B cell (primary cell): ENCODE measurements around the gene C16orf92. TPM values are rescaled to one million over a fixed set of nuclear protein-coding genes. Genes with fewer than 3 reads are reported as not detected.

Experiments used
- ATAC-seq: fragments of 200-7000 bp; cut with Tn5 transposase; one replicate; pipeline ENCODE4 v1.10.0; 2021; ENCODE audit warnings: low read depth, mild to moderate bottlenecking, moderate number of reproducible peaks, moderate library complexity
- CTCF ChIA-PET: fragments of 350-600 bp; sonication (Branson Sonifier 250); formaldehyde crosslinking; loops from one replicate; lab custom pipeline; 2021; ENCODE audit warnings: antibody characterized with exemption, inconsistent platforms; lab: Charles Lee
- POLR2A ChIA-PET: fragments of 350-600 bp; sonication (Branson Sonifier 250); formaldehyde crosslinking; loops from one replicate; lab custom pipeline; 2021; ENCODE audit warnings: antibody characterized with exemption; lab: Charles Lee
- DNase-seq: peaks from one replicate; pipeline ENCODE4 v3.0.0; 2013
- H2AFZ ChIP-seq: 2 replicates; pipeline ENCODE4 v1.6.1; 2012; ENCODE audit warnings: mild to moderate bottlenecking, low read depth, low read length; ENCODE audit not compliant: insufficient read depth, poor library complexity, severe bottlenecking
- H3K27ac ChIP-seq, 2 donors: 1 replicate in 1 of 2; 2 replicates in 1 of 2; pipeline ENCODE4 v1.5.1; 2012 to 2013; ENCODE audit warnings: low read length in 2 of 2, mild to moderate bottlenecking in 2 of 2, moderate library complexity in 1 of 2
- H3K27me3 ChIP-seq, 4 experiments: fragments of 200-600 bp in 1 of 4; sonication (generic) in 1 of 4; replicated peaks in 1 of 4; 1 replicate in 2 of 4; 2 replicates in 2 of 4; pipeline versions ENCODE4 v1.6.1 to v1.7.0; 2013 to 2016; ENCODE audit warnings: low read length in 3 of 4, mild to moderate bottlenecking in 2 of 4, mixed read lengths in 1 of 4, moderate library complexity in 1 of 4; ENCODE audit not compliant: insufficient read depth in 4 of 4, control insufficient read depth in 3 of 4; ENCODE audit errors: control extremely low read depth in 1 of 4
- H3K36me3 ChIP-seq, 2 experiments: replicated peaks in 1 of 2; 1 replicate in 1 of 2; 2 replicates in 1 of 2; pipeline versions ENCODE4 v1.6.1 to v1.7.1; 2013; ENCODE audit warnings: low read length in 1 of 2; ENCODE audit not compliant: insufficient read depth in 2 of 2, control insufficient read depth in 1 of 2; ENCODE audit errors: control extremely low read depth in 1 of 2, extremely low read depth in 1 of 2
- H3K4me1 ChIP-seq, 2 donors: fragments of 200-600 bp in 1 of 2; sonication (generic) in 1 of 2; 1 replicate in 1 of 2; 2 replicates in 1 of 2; pipeline versions ENCODE4 v1.5.1 to v1.6.1; 2013 to 2017; ENCODE audit warnings: low read length in 2 of 2; ENCODE audit not compliant: control insufficient read depth in 2 of 2, insufficient read depth in 2 of 2
- H3K4me2 ChIP-seq: replicated peaks from 2 replicates; pipeline ENCODE3; 2012; ENCODE audit warnings: mild to moderate bottlenecking, low read depth, low read length; ENCODE audit not compliant: poor library complexity, severe bottlenecking
- H3K4me3 ChIP-seq, 5 experiments: fragments of 200-600 bp in 1 of 5; sonication (generic) in 1 of 5; 1 replicate in 3 of 5; 2 replicates in 2 of 5; pipeline versions ENCODE4 v1.5.1 to v1.7.0; 2011 to 2016; ENCODE audit warnings: low read length in 4 of 5, mild to moderate bottlenecking in 4 of 5, low read depth in 2 of 5, control low read depth in 1 of 5, moderate library complexity in 1 of 5; ENCODE audit not compliant: insufficient read depth in 1 of 5; ENCODE audit errors: control extremely low read depth in 1 of 5, extremely low read depth in 1 of 5
- H3K79me2 ChIP-seq: fragments of 200-600 bp; sonication (generic); one replicate; pipeline ENCODE4 v1.6.0; 2016; ENCODE audit warnings: low read length; ENCODE audit not compliant: control insufficient read depth, insufficient read depth
- H3K9ac ChIP-seq: fragments of 200-600 bp; sonication (generic); 2 replicates; pipeline ENCODE4 v1.6.1; 2017; ENCODE audit warnings: mild to moderate bottlenecking, low read length, moderate library complexity
- H3K9me3 ChIP-seq, 3 donors: one replicate each; pipeline versions ENCODE4 v1.6.1 to v1.7.1; 2013; ENCODE audit warnings: low read length in 2 of 3; ENCODE audit not compliant: control insufficient read depth in 2 of 3, insufficient read depth in 1 of 3; ENCODE audit errors: control extremely low read depth in 1 of 3
- H4K20me1 ChIP-seq: 2 replicates; pipeline ENCODE4 v1.6.0; 2012; ENCODE audit warnings: mild to moderate bottlenecking, low read length; ENCODE audit not compliant: insufficient read depth, control insufficient read depth, poor library complexity, severe bottlenecking
- H3K27ac Mint-ChIP-seq: one replicate; pipeline ENCODE4 v1.8.0; 2021; ENCODE audit warnings: mixed read lengths
- H3K27me3 Mint-ChIP-seq: one replicate; pipeline ENCODE4 v1.8.0; 2021; ENCODE audit warnings: mixed read lengths
- H3K4me1 Mint-ChIP-seq: one replicate; pipeline ENCODE4 v1.8.0; 2021; ENCODE audit warnings: mixed read lengths
- H3K4me3 Mint-ChIP-seq: one replicate; pipeline ENCODE4 v1.8.0; 2021; ENCODE audit warnings: mixed read lengths
- H3K9me3 Mint-ChIP-seq: one replicate; pipeline ENCODE4 v1.8.0; 2022; ENCODE audit warnings: mixed read lengths; ENCODE audit not compliant: insufficient read depth
- EZH2 ChIP-seq: IDR thresholded peaks from 2 replicates; pipeline ENCODE4 v1.6.1; 2012; ENCODE audit warnings: borderline replicate concordance, low read depth, mild to moderate bottlenecking, moderate library complexity, low read length; ENCODE audit not compliant: insufficient read depth, poor library complexity, severe bottlenecking
- WGBS: methylation state at CpG from one replicate; pipeline ENCODE4 v1.1.5; 2013; ENCODE audit warnings: missing lambda C conversion rate; ENCODE audit not compliant: insufficient coverage; 5-methylcytosine and 5-hydroxymethylcytosine counted together
- intact Hi-C: fragments of 100-400 bp; cut with micrococcal nuclease; formaldehyde crosslinking; loops from one replicate; pipeline ENCODE4 v1.10.0; 2022
- polyA plus RNA-seq: library from polyadenylated mRNA; depleted of rRNA; stranded (reverse); fragments of >200 nt; gene quantifications from 2 replicates; pipeline ENCODE4 v1.2.3, GENCODE V29; 2012
- total RNA-seq, 2 donors: library from RNA; stranded (reverse); fragments of 120-200 nt in 1 of 2; gene quantifications; 1 replicate in 1 of 2; 2 replicates in 1 of 2; pipeline versions ENCODE4 v1.2.3 to v1.2.4, GENCODE V29; 2013 to 2022
- TF ChIP-seq, protein P1 (sequence below): fragments of 200-600 bp; IDR thresholded peaks from one replicate; pipeline ENCODE4 v1.8.0; 2022; ENCODE audit warnings: antibody characterized with exemption, mild to moderate bottlenecking

Gene C16orf92
- total and polyA plus RNA-seq, 2 donors (not counting 1 experiment from before 2014, with no cell fraction given) = not detected

DNA sequence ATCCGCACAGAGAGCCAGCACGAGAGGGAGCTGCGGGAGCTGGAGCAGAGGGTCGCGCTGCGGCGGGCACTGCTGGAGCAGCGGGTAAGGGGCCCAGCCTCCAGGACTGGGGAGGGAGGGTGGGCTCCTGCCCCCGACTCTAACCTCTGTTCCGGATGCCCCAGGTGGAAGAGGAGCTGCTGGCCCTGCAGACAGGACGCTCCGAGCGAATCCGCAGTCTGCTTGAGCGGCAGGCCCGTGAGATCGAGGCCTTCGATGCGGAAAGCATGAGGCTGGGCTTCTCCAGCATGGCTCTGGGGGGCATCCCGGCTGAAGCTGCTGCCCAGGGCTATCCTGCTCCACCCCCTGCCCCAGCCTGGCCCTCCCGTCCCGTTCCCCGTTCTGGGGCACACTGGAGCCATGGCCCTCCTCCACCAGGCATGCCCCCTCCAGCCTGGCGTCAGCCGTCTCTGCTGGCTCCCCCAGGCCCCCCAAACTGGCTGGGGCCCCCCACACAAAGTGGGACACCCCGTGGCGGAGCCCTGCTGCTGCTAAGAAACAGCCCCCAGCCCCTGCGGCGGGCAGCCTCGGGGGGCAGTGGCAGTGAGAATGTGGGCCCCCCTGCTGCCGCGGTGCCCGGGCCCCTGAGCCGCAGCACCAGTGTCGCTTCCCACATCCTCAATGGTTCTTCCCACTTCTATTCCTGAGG lies 32.0 kb upstream of the C16orf92 start:
- intact Hi-C loops = no loop called here
- Histone ChIP-seq H2AFZ (no peak overlapping the region), H3K9ac (no peak overlapping the region), H3K36me3 (peaks cover 0 to 48% of the 10 kb centered on the region in 2 experiments), H3K79me2 (peaks cover under 1% of the 10 kb centered on the region), H3K4me2 (no peak overlapping the region), H3K27me3 (no peaks in the 10 kb centered on the region), H3K9me3 (no peaks in the 10 kb centered on the region), H3K4me1 (peaks cover 8 to 14% of the 10 kb centered on the region in 2 donors), H3K4me3 (no peak overlapping the region), H3K27ac (no peak overlapping the region), H4K20me1 (no peaks in the 10 kb centered on the region)
- ATAC-seq = no peak
- TF ChIP-seq EZH2 = no peak
- TF ChIP-seq, protein P1, sequence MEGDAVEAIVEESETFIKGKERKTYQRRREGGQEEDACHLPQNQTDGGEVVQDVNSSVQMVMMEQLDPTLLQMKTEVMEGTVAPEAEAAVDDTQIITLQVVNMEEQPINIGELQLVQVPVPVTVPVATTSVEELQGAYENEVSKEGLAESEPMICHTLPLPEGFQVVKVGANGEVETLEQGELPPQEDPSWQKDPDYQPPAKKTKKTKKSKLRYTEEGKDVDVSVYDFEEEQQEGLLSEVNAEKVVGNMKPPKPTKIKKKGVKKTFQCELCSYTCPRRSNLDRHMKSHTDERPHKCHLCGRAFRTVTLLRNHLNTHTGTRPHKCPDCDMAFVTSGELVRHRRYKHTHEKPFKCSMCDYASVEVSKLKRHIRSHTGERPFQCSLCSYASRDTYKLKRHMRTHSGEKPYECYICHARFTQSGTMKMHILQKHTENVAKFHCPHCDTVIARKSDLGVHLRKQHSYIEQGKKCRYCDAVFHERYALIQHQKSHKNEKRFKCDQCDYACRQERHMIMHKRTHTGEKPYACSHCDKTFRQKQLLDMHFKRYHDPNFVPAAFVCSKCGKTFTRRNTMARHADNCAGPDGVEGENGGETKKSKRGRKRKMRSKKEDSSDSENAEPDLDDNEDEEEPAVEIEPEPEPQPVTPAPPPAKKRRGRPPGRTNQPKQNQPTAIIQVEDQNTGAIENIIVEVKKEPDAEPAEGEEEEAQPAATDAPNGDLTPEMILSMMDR = no peak
- H3K27me3 Mint-ChIP-seq = no peaks in the 10 kb centered on the region
- 97% methylated on average over 31 of the region's 35 CpGs for WGBS
- CTCF ChIA-PET = no interaction called here
- POLR2A ChIA-PET = interaction anchor here (1.2 kb wide), 1 partner anchor 11 kb away, joined by 6 read pairs; no protein-coding TSS in a partner anchor
- no peak overlapping the region for H3K27ac Mint-ChIP-seq
- H3K9me3 Mint-ChIP-seq = no peaks in the 10 kb centered on the region
- peaks cover 19% of the 10 kb centered on the region for H3K4me1 Mint-ChIP-seq
- no peak overlapping the region for H3K4me3 Mint-ChIP-seq
- no peak for DNase-seq

GRCh38 chr16:29991571-29991904 lies 31.5 kb upstream of the C16orf92 start:
- H3K79me2 ChIP-seq = peaks cover 5% of the 10 kb centered on the region
- Mint-ChIP-seq H3K27ac (no peak overlapping the region), H3K4me3 (no peak overlapping the region), H3K4me1 (peaks cover 24% of the 10 kb centered on the region), H3K9me3 (no peaks in the 10 kb centered on the region), H3K27me3 (no peaks in the 10 kb centered on the region)
- H3K4me3 ChIP-seq = no peak overlapping the region
- intact Hi-C loops = no loop called here
- POLR2A ChIA-PET = interaction anchor here (1.2 kb wide), 1 partner anchor 11 kb away, joined by 6 read pairs; no protein-coding TSS in a partner anchor
- H2AFZ ChIP-seq = no peak overlapping the region
- H3K27me3 ChIP-seq = no peaks in the 10 kb centered on the region
- H3K4me2 ChIP-seq = no peak overlapping the region
- WGBS = no CpG with 5 or more reads among the region's 5 CpGs
- no peak overlapping the region for H3K9ac ChIP-seq
- H3K27ac ChIP-seq = no peak overlapping the region
- no peaks in the 10 kb centered on the region for H3K9me3 ChIP-seq
- H4K20me1 ChIP-seq = no peaks in the 10 kb centered on the region
- peaks cover 0 to 43% of the 10 kb centered on the region in 2 experiments for H3K36me3 ChIP-seq
- TF ChIP-seq, protein P1 = no peak
- no peak for TF ChIP-seq EZH2
- peaks cover 8 to 15% of the 10 kb centered on the region in 2 donors for H3K4me1 ChIP-seq
- DNase-seq (no peak), ATAC-seq (no peak)
- CTCF ChIA-PET = no interaction called here
